ENCODE data around the gene PDIA3.

PDIA3 gene

DNA sequence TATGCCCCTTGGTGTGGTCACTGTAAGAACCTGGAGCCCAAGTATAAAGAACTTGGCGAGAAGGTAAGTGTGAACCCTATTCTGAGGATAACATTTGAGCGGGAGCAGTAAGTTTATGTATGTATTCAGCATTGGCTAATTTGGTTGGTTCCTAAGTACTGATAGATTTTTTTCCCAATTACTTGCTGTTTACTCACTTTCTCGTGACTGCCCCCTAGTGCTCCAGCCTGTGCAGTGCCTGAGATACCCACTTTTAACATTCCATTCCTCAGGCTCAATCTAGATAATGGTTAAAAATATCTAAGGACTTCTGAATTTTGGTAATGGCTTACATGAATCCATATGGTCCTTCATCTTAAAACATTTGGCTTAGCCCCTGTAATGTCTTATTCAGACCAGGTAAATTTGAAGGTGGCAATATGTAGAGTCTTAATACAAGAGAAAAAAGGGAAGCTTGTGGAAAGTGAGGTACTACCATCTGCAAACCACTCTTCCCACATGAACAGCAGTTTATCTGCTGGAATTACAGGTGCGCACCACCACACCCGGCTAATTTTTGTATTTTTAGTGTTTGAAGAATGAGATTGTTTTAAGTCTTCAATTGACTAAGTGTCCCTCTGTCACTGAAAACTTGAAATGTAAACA, 23.5 kb downstream of the PDIA3 start:
- H3K4me1 ChIP-seq (ENCODE audit: insufficient read depth, low read length), result no peaks in the 10 kb centered on the region
- no peak overlapping the region for H3K9ac ChIP-seq (ENCODE audit: low read depth, low read length)
- H3K9me3 ChIP-seq (ENCODE audit: control insufficient read depth, insufficient read depth, low read length), result no peaks in the 10 kb centered on the region
- H3K36me3 ChIP-seq (ENCODE audit: insufficient read depth, low read length), result peaks cover 51% of the 10 kb centered on the region

DNA sequence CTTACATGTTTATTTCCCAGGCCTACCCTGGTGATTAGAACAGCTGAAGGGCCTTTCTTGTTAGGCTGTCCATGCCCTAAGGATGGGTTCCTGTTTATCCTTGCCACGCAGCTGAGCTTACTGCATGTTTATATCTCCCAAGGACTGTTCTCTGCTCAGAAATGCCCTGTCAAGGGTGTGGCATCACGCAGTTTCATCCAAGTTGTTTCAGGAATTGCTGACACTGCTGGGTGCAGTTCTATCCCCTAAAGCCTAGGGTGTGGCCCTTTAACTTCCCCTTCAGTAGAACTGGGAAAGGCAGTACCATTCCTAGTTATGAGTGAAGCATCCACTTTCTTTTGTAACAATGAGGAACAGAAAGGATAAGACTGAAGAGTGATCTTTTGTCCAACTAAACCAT, 25.6 kb downstream of the PDIA3 start:
- Histone ChIP-seq H3K9me3 (ENCODE audit: control insufficient read depth, insufficient read depth, low read length) (no peaks in the 10 kb centered on the region), H3K9ac (ENCODE audit: low read depth, low read length) (no peak overlapping the region), H3K4me1 (ENCODE audit: insufficient read depth, low read length) (peaks cover 2% of the 10 kb centered on the region; the same call in 1 of the 2 replicates), H3K36me3 (ENCODE audit: insufficient read depth, low read length) (peaks cover 37% of the 10 kb centered on the region)

DNA sequence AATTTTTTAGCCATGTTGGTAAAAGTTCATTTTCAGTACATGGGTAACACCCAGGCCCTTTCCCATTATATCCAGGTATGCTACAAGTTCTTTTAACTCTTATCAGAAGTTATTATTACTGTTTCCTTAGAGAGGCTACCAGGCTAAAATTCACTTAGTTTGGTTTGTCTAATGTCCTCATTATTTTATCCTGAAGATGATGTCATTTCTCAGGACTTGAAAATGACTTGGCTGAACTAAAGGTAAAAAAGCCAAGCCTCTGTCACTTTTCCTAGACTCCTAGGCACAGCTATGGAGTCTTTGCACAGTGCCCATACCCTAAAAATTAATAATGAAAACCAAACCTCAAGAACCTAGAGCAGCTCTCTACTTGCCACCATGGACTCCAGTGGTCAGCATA, 26.4 kb downstream of the PDIA3 start:
- Histone ChIP-seq H3K9ac (ENCODE audit: low read depth, low read length) (no peak overlapping the region), H3K4me1 (ENCODE audit: insufficient read depth, low read length) (peaks cover 2% of the 10 kb centered on the region; the same call in 1 of the 2 replicates), H3K36me3 (ENCODE audit: insufficient read depth, low read length) (peaks cover 35% of the 10 kb centered on the region), H3K9me3 (ENCODE audit: control insufficient read depth, insufficient read depth, low read length) (no peaks in the 10 kb centered on the region)

DNA sequence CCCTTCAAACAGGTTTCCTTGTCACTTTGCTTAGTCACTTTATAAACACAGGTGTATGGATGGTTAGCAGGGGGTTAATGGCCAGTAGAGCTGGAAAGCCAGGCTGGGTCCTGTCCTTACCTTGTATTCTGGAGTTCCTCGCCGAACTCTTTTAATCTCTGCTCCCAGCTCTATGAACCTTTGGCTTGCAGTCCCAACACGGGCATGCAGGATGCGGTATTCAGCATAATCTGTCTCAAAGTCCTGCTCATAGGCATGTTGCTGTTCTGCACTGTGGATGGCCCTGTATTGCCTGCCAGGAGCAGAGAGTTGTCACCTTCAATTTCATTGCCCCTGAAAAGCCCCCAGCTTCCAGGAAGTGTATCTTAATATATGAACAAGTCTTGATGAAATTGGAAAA, 27.8 kb downstream of the PDIA3 start:
- Histone ChIP-seq H3K36me3 (ENCODE audit: insufficient read depth, low read length) (peaks cover 29% of the 10 kb centered on the region), H3K9me3 (ENCODE audit: control insufficient read depth, insufficient read depth, low read length) (no peaks in the 10 kb centered on the region), H3K4me1 (ENCODE audit: insufficient read depth, low read length) (peaks cover 2% of the 10 kb centered on the region; the same call in 1 of the 2 replicates), H3K9ac (ENCODE audit: low read depth, low read length) (no peak overlapping the region)

DNA sequence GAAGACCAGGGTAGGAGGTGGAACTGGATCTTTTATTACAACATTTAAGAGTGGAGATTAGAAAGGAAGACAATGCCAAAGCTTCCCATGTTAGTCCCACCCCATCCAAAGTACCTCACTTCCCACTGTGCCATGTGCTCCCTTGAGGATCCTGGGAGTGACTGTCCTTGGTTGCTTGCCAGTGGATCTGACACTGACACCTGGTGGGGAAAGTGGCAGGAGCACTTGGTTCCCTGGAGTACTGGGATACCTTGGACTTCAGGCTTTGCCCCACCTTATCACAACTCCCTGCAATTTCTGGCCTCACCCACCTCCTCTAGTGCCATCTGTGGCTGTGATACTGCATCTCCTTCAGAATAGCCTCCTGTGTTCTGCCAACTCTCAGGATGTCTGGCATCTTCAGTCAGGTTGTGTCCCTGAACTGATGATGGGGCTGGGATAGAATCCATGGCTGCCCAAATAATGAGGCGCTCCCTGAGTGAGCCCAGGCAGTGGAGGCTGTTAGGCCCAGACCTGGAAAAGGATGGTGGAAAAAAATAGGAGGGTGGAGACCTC, 29.2 kb downstream of the PDIA3 start:
- Histone ChIP-seq H3K4me1 (ENCODE audit: insufficient read depth, low read length) (peaks cover 2% of the 10 kb centered on the region; the same call in 1 of the 2 replicates), H3K9ac (ENCODE audit: low read depth, low read length) (peak overlapping the region; percentile 73; the same call in 1 of the 2 replicates), H3K9me3 (ENCODE audit: control insufficient read depth, insufficient read depth, low read length) (no peaks in the 10 kb centered on the region), H3K36me3 (ENCODE audit: insufficient read depth, low read length) (peaks cover 21% of the 10 kb centered on the region)

DNA sequence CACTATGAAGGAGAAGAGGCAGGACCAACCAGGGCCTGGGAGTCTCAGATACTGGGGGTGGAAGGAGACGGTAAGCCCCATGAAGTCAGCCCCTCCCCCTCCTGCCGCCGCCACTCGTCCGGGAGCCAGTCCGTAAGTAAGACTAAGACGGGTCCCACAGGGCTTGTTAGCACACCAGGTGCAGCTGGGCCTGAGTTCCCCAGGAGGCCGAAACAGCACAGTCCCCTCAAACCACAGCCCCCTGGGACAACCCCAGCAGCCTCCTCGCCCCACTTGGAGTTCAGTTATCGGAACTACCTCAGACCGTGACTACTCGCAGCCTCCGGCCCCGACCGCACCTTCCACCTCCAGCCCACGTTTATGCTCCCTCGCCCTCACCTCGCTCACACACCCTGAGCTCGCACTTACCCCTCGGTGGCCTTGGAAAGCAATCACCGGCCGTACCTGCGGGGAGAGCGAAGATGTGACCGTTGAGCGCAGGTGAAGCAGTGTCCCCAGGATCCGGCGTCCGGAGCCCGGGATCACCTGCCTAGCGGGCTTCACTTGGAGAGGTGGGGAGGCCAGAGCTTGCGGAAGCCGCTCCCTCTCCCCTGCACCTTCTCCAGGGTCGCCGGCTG, 30.0 kb downstream of the PDIA3 start:
- Histone ChIP-seq H3K9ac (ENCODE audit: low read depth, low read length) (peak overlapping the region; percentile 73), H3K4me1 (ENCODE audit: insufficient read depth, low read length) (peaks cover 2% of the 10 kb centered on the region; the same call in 1 of the 2 replicates), H3K9me3 (ENCODE audit: control insufficient read depth, insufficient read depth, low read length) (no peaks in the 10 kb centered on the region), H3K36me3 (ENCODE audit: insufficient read depth, low read length) (peaks cover 15% of the 10 kb centered on the region)

DNA sequence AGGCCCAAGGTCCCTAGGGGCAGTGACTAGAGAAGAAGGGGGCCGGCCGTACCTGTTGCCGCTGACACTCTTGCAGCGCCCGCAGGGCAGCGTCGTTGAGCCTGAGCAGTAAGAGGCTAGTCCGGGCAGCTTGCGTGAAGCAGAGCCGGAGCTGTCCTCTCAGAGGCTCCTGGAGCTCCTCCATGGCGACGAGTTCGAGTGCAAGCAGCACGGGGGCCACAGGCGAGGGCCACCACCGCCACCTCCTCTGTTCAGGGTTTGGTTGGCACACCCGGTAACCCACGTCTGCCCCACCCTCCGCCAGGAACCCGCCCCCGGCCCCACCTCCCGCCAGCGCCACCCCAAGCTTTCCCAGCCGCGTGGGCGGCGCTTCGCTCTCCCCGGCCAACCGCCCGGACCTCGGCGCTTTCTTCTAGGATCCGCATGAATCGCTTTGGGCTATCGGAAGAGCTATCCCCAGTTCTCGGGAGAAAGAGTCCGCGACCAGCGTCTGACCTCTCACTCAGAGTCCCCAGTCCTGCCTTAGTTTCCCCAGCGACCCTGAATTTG, 30.6 kb downstream of the PDIA3 start, which contains the start of gene ELL3:
TSS of gene ELL3 (minus strand) at position 249 of the 549 bp plus-strand sequence. CDS start at position 184, 65 bp downstream.
- peaks cover 11% of the 10 kb centered on the region for H3K36me3 ChIP-seq (ENCODE audit: insufficient read depth, low read length)
- H3K4me1 ChIP-seq (ENCODE audit: insufficient read depth, low read length), result peaks cover 2% of the 10 kb centered on the region; the same call in 1 of the 2 replicates
- H3K9me3 ChIP-seq (ENCODE audit: control insufficient read depth, insufficient read depth, low read length), result no peaks in the 10 kb centered on the region
- peak within 1 kb of the TSS; percentile 73 for H3K9ac ChIP-seq (ENCODE audit: low read depth, low read length)

DNA sequence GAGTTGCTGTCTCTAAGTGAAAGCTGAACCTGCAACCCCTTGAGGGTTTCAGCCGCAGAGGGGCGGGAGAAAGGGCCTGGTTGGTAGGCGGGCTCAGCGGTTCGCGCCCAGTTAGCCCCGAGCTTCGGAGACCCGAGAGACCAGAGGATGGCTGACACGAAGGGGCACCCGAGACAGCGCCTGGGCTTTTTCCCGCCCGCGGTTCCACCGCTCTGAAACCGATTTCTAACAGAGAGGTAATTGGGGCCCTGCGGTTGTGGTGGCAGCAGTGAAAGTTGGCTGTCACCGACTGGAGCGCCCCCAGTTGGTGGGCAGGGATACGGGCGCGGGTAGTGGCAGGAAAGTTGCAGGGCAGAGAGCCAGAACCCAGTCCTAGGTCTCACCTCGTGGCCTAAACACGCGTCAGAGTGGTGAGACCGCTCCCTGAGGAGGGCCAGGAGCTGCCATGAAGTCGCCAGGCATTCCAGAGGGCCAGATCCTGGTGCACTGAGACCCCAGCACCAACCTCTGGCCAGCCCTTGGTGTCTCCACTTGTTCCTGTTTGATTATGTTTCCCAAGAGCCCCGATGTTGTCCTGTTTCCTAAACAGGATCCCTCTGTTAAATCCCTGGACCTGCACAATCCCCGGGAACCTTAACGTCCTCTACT, 31.2 kb downstream of the PDIA3 start:
- Histone ChIP-seq H3K36me3 (ENCODE audit: insufficient read depth, low read length) (peaks cover 7% of the 10 kb centered on the region; the same call in 1 of the 2 replicates), H3K9me3 (ENCODE audit: control insufficient read depth, insufficient read depth, low read length) (no peaks in the 10 kb centered on the region), H3K9ac (ENCODE audit: low read depth, low read length) (peak overlapping the region; percentile 73), H3K4me1 (ENCODE audit: insufficient read depth, low read length) (peaks cover 2% of the 10 kb centered on the region; the same call in 1 of the 2 replicates)

DNA sequence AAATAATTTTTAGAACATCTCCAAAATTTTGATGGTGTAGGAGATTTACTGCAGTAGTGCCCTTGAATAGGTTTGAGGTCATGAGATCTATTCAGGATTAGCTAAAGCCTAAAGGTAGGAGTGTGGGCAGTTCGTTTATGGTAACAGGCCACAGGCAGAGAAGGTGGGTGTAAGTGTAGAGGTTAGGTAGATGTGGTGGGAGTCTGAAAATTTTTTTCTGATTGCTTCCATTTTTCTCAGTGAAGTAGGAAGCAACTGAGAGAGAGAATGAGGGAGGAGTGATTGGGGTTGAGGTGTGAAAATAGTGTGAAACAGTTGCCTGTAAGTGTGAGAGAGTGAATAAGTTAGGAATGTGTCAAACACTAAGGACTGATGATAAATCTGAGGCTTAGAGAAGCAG, 32.8 kb downstream of the PDIA3 start:
- Histone ChIP-seq H3K36me3 (ENCODE audit: insufficient read depth, low read length) (no peaks in the 10 kb centered on the region), H3K9ac (ENCODE audit: low read depth, low read length) (no peak overlapping the region), H3K4me1 (ENCODE audit: insufficient read depth, low read length) (peaks cover 2% of the 10 kb centered on the region; the same call in 1 of the 2 replicates), H3K9me3 (ENCODE audit: control insufficient read depth, insufficient read depth, low read length) (no peaks in the 10 kb centered on the region)

DNA sequence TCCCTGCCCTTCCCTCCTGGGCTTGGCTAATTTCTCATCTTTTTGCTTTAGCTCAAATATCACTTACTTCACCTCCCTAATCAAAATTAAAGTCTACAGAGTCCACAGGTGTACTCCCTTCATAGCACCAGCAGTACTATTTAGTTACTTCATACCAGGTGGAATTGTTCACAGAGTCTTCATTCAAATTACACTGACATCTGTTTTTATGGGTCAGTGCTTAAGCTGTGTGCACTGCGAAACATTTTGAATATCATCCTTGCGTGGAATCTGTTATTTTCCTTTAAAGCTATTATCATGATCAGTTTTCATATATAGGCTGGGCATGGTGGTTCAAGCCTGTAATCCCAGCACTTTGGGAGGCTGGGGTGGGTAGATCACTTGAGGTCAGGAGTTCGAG, 43.2 kb downstream of the PDIA3 start:
- no peaks in the 10 kb centered on the region for H3K9me3 ChIP-seq (ENCODE audit: control insufficient read depth, insufficient read depth, low read length)
- peaks cover 10% of the 10 kb centered on the region for H3K36me3 ChIP-seq (ENCODE audit: insufficient read depth, low read length)
- 0 out of 2 replicates have a peak, but pooled peaks cover 2% of the 10 kb centered on the region for H3K4me1 ChIP-seq (ENCODE audit: insufficient read depth, low read length)
- no peak overlapping the region for H3K9ac ChIP-seq (ENCODE audit: low read depth, low read length)

DNA sequence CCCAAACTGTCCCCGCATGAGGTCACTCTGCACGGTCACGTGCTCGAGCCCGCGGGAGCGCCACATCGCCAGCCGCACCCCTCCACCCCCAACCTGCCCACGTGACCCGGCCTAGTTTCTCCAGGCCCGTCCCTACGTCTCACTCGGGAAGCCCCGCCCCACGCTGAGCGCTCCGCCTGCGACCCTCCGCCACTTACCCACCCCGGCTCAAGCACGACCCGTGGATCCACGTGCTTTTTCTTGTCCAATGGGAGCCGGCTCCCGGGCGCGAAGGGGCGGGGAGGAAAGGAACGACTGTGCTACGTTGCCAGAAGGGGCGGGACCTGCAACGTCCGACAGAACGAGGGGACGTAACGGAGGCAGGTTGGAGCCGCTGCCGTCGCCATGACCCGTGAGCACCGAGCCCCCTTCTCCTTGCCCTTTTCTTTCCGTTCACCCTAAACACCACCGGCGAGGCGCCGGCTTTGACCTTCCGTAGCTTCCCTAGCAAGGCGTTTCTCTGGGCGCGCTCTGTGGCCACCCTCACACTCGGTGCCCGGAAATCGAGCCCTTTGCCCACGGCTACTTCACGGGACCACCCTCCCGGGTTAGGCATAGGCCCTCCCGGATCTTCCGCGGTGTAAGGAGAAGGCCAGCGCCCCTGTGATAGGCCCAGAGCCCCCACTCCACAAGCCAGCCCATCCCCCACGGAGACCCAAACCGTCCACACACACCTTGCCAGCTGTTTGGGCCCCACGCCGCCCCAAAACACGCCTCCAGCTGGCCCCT, 45.9 kb downstream of the PDIA3 start, which contains the start of gene SERF2:
TSS of gene SERF2 (plus strand) at position 328 of the 768 bp plus-strand sequence. CDS start at position 385, 57 bp downstream.
- Histone ChIP-seq H3K4me1 (ENCODE audit: insufficient read depth, low read length) (peaks cover 15% of the 10 kb centered on the region; the same call in 1 of the 2 replicates), H3K9me3 (ENCODE audit: control insufficient read depth, insufficient read depth, low read length) (no peaks in the 10 kb centered on the region), H3K36me3 (ENCODE audit: insufficient read depth, low read length) (peaks cover 18% of the 10 kb centered on the region), H3K9ac (ENCODE audit: low read depth, low read length) (peak within 1 kb of the TSS; percentile 83)

DNA sequence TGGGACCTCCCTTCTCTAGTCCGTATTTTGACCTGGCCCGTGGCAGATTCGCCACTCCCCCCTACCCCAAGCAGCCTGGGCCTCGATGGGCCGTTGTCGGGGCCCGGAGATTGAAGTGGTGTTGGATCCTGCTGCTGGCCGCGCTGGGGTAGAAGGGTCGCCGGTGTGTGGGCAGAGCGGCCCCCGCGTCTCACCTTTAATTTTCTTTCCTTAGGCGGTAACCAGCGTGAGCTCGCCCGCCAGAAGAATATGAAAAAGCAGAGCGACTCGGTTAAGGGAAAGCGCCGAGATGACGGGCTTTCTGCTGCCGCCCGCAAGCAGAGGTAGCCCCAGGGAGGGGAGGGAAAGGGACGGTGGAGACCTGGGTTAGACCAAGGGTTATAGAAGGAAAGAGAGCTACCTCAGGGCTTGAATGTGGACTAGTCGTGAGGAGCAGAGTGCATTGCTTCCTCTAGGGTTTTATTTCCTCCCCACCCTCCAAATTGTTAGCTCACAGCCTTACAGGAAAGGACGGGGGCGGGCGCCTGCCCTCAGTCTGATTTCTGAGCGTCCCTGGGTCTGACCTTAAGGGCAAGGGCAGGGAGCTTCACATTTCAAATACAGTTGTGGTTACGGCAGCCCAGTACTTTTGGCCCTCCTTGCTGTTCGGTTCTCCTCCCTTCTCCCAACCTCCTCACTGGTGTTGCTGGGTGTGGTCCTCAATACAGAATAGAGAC, 46.7 kb downstream of the PDIA3 start:
- peaks cover 15% of the 10 kb centered on the region; the same call in 1 of the 2 replicates for H3K4me1 ChIP-seq (ENCODE audit: insufficient read depth, low read length)
- peak overlapping the region; percentile 83 for H3K9ac ChIP-seq (ENCODE audit: low read depth, low read length)
- peaks cover 18% of the 10 kb centered on the region for H3K36me3 ChIP-seq (ENCODE audit: insufficient read depth, low read length)
- no peaks in the 10 kb centered on the region for H3K9me3 ChIP-seq (ENCODE audit: control insufficient read depth, insufficient read depth, low read length)

DNA sequence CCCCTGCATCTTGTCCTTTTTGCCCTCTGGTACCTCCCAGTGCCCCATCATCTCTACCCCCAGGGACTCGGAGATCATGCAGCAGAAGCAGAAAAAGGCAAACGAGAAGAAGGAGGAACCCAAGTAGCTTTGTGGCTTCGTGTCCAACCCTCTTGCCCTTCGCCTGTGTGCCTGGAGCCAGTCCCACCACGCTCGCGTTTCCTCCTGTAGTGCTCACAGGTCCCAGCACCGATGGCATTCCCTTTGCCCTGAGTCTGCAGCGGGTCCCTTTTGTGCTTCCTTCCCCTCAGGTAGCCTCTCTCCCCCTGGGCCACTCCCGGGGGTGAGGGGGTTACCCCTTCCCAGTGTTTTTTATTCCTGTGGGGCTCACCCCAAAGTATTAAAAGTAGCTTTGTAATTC, 47.4 kb downstream of the PDIA3 start:
- peaks cover 18% of the 10 kb centered on the region for H3K36me3 ChIP-seq (ENCODE audit: insufficient read depth, low read length)
- no peak overlapping the region; the same call in 1 of the 2 replicates for H3K9ac ChIP-seq (ENCODE audit: low read depth, low read length)
- H3K4me1 ChIP-seq (ENCODE audit: insufficient read depth, low read length), result peaks cover 15% of the 10 kb centered on the region; the same call in 1 of the 2 replicates
- H3K9me3 ChIP-seq (ENCODE audit: control insufficient read depth, insufficient read depth, low read length), result no peaks in the 10 kb centered on the region
